GM21723 (cell line): ENCODE results near the gene KCNG2.

Source experiments
- ATAC-seq: cut with Tn5 transposase; IDR thresholded peaks from one replicate; pipeline ENCODE4 v1.9.1; 2021; ENCODE audit warnings: mild to moderate bottlenecking, moderate library complexity; ENCODE audit not compliant: unreplicated experiment

Gene KCNG2

DNA sequence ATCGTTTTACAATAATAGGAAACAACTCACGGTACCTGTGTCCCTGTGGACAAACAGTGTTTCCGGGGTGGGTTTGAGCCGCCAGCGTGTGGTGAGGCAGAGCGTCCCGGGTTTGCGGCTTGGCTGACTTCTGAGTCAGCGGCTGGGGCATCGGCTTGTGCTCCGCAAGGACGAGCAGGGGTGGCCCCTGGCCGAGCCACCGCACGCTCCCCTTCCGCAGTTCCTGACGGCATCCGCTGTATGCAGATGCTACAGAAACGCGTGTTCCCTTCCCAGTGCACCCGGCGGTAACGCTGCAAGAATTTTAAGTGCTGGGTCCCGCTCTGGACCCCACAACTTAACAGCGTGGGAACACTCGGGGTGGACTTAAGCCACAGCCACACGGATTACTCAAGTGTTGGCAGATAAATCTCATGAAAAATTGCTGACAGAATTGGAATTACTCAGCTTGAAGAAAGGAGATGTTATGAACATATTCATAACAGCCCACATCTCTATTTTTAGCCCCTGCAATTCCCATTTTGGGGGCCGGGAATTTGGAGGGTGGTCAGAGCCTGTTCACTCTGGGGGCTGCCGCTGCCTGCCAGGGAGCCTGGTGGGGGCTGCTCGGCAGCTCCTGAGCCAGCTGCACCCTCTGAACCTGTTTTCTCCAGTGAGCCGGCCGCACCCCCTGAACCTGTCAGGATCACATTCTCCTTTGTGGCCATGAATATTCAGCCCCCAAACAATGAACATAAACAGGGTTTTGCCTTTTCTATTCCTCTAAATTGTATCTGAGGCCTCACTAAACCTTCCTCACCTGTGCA lies 12.6 kb upstream of the KCNG2 start:
- ATAC-seq = no peak

DNA sequence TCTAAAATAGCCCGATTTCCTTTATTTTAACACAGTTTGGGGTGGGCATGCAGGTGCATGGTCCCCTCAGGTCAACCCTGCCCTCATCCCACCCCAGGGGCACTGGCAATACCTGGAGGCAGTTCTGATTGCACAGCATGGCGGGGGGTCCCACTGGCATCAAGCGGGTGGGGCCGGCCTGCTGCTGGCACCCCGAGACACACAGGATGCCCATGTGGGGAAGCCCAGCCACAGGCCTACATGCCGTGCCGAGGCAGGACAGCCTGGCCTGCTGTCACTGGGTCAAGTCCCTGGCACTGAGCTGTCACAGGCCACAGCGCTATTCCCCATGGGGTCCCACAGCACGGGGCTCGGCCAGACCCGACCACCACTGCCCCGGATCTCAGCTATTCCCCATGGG lies 11.9 kb upstream of the KCNG2 start:
- no peak for ATAC-seq

DNA sequence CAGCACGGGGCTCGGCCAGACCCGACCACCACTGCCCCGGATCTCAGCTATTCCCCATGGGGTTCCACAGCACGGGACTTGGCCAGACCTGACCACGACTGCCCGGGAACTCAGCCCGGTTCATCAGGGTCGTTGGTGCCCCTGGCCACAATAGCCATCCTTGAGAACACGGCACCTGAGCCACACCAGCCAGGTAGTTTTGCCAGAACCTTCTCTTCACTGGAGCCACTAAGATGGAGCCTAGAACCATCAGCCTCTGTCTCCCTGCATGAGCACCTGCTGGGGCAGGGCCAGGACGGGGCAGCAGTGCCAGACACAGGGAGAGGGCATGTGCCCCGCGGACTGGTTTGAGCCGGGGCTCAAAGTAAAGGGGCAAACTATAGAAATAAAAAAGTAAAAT lies 11.4 kb upstream of the KCNG2 start:
- no peak for ATAC-seq

DNA sequence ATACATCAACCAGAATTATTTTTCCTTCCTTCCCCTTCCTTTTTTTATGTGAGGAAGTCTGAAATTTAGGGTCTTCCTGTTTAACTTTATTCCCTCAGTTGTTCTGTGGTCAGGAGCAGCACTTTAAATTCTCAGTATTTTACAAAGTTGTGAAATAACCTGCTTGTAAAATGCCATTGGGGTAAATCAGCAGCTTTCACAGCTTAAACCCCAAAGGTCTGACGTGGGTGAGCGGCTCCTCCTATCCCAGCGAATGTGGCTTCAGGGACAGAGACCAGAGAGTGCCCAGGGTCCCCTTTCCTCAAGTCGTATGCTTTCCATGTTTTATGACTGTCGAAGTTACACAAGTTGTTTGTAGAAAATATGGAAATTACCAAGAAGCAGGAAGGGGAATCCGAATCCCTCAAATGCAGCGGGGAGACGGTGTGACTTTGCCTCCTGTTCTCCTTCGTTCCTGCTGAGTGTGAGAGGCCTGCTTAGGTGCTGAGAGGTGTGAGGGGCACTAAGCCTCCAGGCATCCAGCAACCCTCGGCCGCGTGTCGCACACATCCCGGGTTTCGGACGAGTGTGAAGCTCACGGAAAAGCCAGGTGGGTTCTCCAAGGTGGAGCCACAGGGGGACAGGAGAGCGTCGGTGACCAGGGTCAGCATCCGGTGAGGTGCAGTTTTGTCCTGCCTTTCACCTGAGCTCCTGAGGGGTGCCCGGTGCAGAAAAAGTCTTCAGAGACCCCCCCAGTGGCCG lies 10.8 kb upstream of the KCNG2 start:
- no peak for ATAC-seq

DNA sequence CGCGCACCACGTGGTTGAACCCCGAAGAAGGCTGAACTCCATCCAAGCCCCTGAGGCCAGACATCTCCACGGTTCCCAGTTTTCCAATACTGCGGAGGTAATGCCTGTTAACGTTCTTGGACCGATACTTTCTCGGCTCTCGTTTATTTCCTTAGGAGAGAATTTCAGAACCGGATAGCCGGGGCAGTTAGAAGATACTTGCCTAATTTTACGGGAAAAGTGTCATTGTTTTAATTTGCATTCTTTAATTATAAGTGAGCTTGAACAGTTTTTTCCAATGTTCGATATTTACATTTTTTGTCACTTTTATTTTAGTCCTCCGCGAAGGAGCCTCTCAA lies 10.2 kb upstream of the KCNG2 start:
- ATAC-seq = no peak

DNA sequence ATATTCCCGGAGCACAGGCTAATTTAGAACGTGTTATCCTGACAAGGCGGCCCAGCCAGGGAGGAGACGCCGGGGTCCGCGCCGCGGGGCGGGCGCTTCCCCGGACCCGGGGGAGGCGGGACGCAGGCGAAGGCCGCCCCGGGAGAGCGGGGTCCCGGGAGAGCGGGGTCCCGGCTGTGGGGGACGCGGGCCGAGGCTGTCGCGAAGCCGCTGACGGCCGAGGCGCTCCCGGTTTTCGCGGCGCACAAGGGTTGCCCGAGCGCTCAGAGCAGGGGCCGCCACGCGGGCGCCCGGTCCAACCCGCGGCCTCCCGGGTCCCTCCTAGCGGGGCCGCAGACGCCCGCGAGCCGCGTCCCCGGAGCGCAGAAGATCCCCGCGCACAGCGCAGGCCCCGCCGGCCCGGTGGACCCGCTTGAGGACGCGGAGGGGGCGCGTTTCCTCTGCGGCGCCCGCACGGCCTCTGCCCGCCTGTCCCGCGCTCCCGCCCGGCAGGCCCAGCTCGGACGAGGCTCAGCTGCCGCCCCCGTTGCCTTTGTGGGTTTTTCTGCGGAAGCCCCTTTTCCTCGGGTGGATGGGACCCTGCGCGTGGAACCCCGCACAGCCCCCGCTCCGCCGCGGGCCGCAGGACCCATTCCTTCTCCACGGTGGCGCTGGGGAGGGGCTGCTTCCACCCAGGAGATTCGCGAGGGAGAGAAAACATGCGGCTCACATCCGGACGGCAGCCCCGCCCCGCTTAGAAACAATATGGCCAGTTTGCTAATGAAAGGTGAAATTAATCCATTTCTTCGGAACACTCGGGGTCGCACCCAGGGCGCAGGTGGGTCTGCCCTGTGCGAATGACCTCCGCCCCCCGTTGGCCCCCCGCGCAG lies 9.6 kb upstream of the KCNG2 start:
- no peak for ATAC-seq

DNA sequence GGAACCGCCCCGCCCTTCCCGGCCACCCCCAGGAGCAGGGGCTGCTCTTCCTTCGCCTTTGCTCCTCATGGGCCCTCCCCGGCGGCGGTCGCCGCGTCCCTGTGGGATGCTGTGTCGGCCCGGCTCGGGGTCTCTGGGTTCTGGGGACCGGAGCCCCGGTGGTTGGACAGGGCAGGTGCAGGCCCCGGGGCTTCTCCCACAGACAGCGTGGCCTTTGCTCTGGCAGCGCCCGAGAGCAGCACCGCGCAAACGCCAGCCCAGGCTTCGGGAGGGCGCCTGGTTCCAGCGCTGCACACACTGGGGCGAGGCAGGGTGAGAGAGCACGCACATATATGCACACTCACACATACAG lies 9.0 kb upstream of the KCNG2 start:
- no peak for ATAC-seq

DNA sequence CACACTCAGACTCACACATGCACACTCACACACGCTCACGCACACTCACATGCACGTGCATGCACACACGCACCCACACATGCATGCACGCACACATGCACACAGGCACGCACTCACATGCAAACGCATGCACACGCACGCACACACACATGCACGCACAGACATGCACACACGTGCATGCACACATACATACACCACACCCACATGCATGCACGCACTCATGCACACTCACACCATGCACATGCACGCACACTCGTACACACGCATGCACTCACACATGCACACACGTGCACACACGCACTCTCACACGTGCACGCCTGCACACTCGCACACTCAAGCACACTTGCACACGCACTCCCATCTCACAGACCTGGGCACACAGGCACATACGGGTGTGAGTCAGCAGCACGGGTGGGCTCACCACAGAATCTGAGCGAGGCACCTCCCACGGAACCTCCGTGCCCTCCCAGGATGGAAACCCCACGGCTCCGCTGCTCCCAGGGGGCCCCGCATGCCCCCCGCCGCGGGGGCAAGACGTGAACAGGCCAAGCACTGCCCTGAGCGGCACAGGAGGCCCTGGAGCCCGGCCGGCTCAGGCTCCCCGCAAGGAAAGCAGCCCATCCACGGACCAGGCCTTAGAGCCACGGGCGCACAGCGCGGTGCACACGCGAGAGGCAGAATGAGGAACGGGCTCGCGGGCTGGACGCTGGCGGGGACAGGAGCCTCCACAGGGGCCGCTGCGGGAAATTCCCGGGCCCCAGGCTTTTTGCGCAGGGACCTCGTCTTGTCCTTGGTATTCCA lies 8.4 kb upstream of the KCNG2 start:
- no peak for ATAC-seq

DNA sequence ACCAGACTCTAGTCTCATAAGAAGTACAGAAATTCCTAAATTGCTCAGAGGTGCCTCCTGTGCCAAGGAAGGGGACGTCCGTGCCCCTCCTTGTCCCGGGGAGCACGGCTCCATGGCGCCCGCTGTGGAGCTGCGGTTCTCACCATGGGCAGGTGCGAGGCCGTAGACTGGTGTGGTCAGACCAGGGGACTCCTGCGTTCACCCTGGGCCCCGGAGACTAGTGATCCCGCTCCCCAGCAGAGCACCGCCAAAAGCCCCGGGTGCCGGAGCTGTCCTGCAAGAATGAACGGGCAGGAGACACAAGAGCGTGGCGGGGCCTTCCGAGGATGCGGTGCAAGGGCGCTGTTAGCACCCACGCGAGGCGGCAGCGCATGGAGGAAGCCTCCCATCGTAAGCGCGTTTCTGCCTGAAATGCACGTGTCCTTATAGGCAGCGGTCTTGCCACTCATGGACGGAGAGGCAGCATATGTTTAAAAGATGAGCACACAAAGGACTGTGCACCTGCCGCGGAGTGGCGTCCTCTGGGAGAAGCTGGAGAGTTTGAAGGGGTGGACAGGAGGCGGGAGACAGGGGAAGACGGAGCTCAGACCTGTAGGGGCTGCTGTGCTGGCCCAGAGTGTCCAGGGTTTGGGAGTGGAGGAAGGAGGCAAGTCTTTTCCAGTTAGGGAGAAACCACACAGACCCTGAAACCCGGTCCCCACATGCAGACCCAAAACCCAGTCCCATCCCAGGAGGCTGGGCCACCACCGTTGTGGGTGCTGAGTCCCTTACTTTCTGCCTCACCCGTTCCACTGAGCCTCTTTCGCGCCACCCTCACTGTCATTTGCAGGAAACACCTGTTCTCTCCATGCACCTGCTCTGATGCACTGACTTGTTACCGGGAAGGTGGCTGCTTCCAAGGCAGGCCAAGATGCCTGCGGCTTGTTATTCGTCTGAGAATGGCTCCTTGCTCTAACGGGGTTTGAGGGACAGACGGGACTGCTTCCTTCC lies 7.5 kb upstream of the KCNG2 start:
- ATAC-seq = no peak

DNA sequence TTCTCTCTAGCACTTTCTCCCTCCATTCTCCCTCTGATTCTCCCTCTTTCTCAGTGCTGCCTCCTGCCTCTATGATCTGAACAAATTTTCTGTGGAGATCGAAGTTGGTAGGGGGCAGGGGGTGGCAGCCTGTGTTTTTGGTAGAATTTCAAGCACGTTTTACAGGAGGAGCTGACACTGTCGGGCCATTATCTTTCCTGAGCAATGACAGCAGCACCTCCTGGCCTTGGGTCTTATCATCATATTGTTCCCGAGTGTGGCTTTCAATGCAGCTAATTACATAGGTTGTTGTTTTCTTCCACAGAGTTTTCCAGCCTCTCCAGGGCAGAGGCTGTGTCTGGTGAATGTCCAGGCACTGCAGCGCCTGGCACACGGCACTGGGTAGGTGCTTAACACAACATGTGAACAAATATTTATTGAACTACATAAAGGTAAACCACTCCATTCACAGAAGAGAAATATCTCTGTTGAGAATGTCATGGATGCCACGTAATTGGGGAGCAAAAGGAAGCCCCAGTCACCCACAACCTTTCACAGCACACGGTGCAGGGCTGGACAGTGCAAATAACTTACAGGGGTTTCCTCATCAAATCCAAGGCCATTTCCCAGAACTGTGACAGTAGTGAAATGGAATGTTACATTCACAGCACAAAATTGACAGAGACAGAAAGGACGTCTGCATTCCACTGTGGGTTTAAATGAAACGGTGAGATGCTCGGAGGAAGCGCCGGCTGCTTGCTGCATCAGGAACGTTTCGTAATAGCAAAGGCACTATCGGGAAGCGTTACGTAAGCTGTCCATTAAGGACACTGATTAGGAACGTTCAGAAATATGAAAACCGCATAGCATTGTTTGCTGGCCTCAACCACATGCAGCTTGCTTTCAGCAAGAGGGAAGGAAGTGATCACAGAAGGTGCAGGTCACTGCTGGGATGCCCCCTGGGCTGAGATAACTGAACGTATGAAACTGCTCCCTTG lies 6.5 kb upstream of the KCNG2 start:
- ATAC-seq = no peak

DNA sequence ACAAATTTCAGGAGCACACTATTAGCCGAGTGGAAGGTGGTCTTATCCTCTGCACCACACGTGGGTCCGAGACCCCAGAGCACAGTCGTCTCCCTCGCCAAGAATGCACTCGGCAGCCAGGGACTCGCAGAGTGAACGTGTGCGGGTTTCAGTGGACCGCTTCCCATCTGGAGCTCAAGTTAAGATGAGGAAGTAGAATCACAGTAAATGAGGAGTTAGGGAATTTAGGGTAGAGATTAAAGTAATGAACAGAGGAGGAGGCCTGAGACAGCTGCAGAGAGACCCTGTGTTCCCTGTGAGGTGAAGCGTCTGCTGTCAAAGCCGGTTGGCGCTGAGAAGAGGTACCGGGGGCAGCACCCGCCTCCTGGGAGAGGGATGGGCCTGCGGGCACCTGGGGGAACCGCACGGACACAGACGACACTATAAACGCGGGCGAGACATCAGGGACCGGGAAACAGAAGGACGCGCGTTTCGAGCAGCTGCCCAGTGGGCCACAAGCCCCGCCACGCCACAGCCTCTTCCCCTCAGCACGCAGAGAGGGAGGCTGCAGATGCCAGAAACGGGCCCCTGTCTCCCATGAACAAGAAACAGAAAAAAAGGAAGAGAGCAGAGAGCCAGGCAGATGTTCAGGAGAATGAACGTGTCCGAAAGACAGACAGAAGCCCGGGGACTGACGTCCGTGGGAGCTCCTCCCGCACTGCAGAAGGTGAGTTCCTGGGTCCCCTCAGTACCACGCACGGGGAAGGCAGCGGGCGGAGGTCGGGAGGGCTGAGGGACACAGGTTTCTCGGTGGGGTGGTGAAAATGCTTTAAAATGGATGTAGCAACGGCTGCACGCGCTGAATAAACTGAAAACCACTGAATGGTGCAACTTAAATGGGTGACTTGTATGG lies 5.4 kb upstream of the KCNG2 start:
- no peak for ATAC-seq

DNA sequence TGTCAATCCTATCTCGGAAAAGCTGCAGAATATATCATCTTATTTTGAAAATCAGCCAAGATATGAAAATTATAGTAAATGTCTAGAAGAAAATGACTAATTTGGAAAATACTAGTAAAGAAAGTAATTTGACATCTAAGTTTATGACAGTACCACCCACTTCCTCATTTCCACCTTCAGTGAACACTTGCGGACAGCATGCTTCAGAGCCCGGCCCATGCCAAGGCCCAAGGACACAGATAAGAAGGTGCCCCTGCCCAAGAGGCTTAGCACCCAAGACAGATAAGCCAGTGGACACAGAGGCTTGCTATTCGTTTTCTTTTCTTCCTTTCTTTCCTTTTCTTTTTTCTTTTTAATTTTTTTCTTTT lies 4.8 kb upstream of the KCNG2 start:
- ATAC-seq = no peak

DNA sequence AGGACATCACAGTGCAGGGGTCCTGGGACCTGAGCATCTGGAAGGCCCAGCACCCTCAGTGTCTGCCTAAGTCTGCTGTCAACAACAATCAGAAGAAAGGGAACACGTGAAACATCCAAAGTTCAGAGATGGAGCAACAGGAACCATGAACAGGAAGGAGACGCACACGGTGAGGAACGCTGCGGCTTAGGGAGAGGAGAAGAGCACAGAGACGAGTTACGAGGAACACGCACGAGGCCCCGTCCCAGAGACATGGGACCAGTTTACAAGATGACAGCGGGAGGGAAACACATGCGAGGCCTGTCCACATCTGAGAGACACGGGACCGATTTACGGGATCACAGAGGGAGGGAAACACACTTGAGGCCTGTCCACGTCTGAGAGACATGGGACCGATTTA lies 2.9 kb upstream of the KCNG2 start:
- ATAC-seq = no peak

DNA sequence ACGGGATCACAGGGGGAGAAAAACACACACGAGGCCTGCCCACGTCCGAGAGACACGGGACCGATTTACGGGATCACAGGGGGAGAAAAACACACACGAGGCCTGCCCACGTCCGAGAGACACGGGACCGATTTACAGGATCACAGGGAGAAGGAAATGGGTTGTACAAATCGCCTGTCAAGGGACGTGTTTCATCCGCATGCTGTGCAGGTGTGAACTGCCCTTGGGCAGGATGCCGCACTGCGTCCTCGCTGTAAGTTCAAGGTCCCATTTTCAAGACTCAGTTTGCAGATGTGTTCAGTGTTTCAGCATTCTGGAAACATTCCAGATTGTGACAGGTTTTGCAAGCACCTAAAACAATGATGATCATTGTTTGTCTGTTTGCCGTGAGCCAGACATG lies 2.3 kb upstream of the KCNG2 start:
- ATAC-seq = no peak

DNA sequence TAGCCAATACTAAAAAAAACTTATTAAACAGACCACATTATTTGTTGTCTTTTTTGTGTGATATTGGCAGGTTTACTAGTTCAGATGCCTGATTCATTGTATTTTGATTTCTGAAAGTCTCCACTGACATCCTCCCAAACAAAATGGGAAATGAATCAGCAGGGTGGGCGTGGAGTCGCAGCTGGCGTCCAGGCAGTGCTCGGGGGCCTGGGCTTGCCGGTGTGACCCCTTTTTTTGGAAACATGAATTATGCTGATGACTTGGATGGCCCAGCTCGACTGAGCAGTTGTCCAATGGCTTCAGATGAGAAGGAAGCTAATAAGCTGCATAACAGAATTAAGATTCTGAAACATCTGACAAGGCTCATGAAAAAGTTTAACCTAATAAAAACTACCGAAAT lies 1.7 kb upstream of the KCNG2 start:
- no peak for ATAC-seq

DNA sequence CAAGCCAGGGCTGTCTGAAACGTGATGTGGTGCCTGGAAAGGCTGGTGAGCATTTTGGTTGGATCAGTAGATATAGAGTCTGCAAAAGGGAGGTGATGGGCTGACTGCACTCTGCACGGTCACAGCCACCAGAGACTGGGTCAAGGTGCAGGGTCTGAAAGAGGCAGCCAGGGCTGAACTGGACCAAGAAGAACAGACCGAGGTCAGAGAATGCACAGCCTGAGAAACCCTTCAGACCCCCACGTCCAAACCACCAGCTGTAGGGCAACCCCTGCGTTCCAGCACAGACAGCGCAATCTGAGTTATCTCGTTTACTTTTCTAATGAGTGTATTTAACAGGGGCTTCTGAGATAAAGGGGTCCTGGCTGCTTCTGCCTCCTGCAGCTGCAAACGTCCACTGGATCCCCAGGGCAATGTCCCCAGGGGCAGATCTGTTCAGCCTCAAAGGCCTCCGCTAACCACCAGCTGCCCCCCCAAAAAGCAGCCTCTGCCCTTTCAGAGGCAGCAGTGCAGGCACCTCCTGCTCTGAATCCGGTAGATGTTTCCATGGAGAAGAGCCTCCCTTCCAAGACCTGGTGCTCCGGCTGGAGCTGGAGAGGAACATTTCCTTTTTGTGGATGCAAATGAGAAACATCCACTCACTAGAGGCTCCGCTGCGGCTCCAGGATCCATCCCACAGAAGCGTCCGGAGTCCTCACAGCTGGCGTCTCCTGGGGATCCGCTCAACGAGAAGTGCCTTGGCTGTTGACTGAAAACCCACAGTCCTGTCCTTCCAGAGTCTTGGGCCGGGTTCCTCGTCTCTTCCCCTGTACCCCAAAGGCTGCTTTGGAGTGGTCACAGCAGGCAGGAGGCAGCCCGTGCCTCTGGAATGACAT lies 970 bp upstream of the KCNG2 start:
- ATAC-seq = no peak
